ENCODE measurements around the gene JUP.

- TF ChIP-seq CTCF (IDR thresholded peaks at IDR 0.05): no peak
- TF ChIP-seq EP300 (IDR thresholded peaks at IDR 0.05): no peak
- no peak for TF ChIP-seq POLR2A (IDR thresholded peaks at IDR 0.05)
These were observed 16.5 kb downstream of the JUP start for GRCh38 chr17:41769985-41770384.

Measured in stomach (tissue), 4 donors.